Spinal cord (tissue), 10 donors: ENCODE results near the gene NSD1. TPM values are rescaled to one million over a fixed set of nuclear protein-coding genes. Genes with fewer than 3 reads are reported as not detected.
"Not testable (repeated sequence)": the region's sequence is repeated elsewhere in the genome, so short reads cannot be mapped to it uniquely, and the experiment has no call there.

ENCODE experiments used
- DNase-seq, 6 donors: peaks; one replicate each; pipeline versions ENCODE4 v3.0.0 to v3.0.0-alpha.2; 2013 to 2015; ENCODE audit warnings: low spot score in 6 of 6, low read depth in 4 of 6
- H3K27ac ChIP-seq: one replicate; pipeline ENCODE4 v1.5.1; 2013; ENCODE audit warnings: low read depth, low read length, control low read depth
- H3K27me3 ChIP-seq: one replicate; pipeline ENCODE4 v1.6.1; 2013; ENCODE audit warnings: low read length; ENCODE audit not compliant: control insufficient read depth, insufficient read depth
- H3K36me3 ChIP-seq: one replicate; pipeline ENCODE4 v1.6.1; 2013; ENCODE audit warnings: low read length; ENCODE audit not compliant: control insufficient read depth, insufficient read depth
- H3K4me1 ChIP-seq: one replicate; pipeline ENCODE4 v1.6.1; 2013; ENCODE audit warnings: low read length; ENCODE audit not compliant: control insufficient read depth, insufficient read depth
- H3K4me3 ChIP-seq: one replicate; pipeline ENCODE4 v1.5.1; 2013; ENCODE audit warnings: low read depth, low read length, control low read depth
- H3K9me3 ChIP-seq: one replicate; pipeline ENCODE4 v1.6.1; 2013; ENCODE audit warnings: low read length; ENCODE audit not compliant: control insufficient read depth, insufficient read depth
- WGBS: methylation state at CpG from one replicate; pipeline ENCODE4 v1.1.5; 2013; ENCODE audit warnings: missing lambda C conversion rate; ENCODE audit not compliant: insufficient coverage; 5-methylcytosine and 5-hydroxymethylcytosine counted together
- polyA plus RNA-seq, 2 donors: library from polyadenylated mRNA; unstranded; fragments of 120-200 nt; gene quantifications; one replicate each; pipeline ENCODE4 v1.2.1, GENCODE V29; 2013; ENCODE audit not compliant: insufficient read length in 2 of 2
- total RNA-seq, 2 donors: library from RNA; depleted of rRNA in 1 of 2; stranded (reverse); fragments of 120-200 nt in 1 of 2; fragments of >200 nt in 1 of 2; gene quantifications; one replicate each; pipeline versions ENCODE4 v1.2.3 to v1.2.4, GENCODE V29; 2013 to 2014
- donor health status: healthy.

Gene NSD1
- total and polyA plus RNA-seq, 4 donors: 43.0 to 77.2 (median 58.7) TPM

DNA sequence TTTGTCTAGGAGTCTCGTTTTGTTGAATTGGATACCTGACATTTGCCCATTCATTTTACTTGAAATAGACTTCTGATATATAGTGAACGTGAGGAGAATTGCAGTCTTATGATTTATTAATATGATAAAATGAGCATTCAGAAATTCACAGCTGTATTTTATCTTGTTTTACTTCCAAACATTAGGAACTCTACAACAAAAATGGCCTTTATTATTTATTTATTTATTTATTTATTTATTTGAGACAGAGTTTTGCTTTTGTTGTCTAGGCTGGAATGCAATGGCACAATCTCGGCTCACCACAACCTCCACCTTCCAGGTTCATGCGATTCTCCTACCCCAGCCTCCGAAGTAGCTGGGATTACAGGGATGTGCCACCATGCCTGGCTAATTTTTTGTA, 108.7 kb downstream of the NSD1 start:
- H3K27ac ChIP-seq: no peak overlapping the region
- WGBS: no CpG with 5 or more reads among the region's 5 CpGs

DNA sequence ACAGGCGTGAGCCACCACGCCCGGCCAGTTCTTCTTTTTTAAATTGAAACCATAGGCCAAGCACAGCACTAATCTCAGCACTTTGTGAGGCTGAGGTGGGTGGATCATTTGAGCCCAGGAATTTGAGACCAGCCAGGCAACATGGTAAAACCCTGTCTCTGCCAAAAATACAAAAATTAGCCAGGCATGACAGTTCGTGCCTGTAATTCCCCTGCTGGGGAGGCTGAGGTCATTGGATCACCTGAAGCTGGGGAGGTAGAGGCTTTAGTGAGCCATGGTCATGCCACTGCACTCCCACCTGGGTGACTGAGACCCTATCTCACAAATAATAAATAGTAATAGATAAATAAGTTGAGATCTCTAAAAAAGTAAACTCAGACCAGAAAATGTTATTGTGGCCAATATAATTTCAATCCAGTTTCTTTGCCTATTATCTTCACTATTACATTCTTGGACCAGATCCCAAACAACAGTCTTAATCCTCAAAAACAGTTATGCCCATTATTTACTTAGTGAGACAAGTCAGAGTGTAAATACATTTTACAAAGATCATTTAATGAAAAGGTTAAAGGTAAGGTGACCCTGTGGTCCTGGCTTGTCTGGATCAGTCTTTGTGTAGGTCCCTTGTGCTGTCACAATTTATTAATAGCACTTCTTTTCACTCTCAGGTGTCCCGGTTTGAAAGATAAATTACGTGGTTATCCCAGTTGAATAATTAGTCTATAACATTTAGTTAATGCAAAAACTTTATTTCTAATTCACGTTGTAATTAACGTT, 116.4 kb downstream of the NSD1 start:
- Histone ChIP-seq H3K4me1 (no peaks in the 10 kb centered on the region), H3K9me3 (no peaks in the 10 kb centered on the region), H3K4me3 (no peak overlapping the region), H3K36me3 (peaks cover 45% of the 10 kb centered on the region), H3K27me3 (no peaks in the 10 kb centered on the region), H3K27ac (no peak overlapping the region)
- no peak for DNase-seq
- WGBS: no CpG with 5 or more reads among the region's 8 CpGs

More for the DNA sequence above, 108.7 kb downstream of the NSD1 start:
- no peak for DNase-seq
- Histone ChIP-seq H3K27me3 (no peaks in the 10 kb centered on the region), H3K4me1 (no peaks in the 10 kb centered on the region), H3K9me3 (no peaks in the 10 kb centered on the region), H3K36me3 (peaks cover 41% of the 10 kb centered on the region), H3K4me3 (no peak overlapping the region)

- peaks cover 44% of the 10 kb centered on the region for H3K36me3 ChIP-seq
- no peak for DNase-seq
- H3K9me3 ChIP-seq: no peaks in the 10 kb centered on the region
- H3K4me3 ChIP-seq: no peak overlapping the region
- no peaks in the 10 kb centered on the region for H3K27me3 ChIP-seq
- no CpG with 5 or more reads among the region's 1 CpG for WGBS
- H3K4me1 ChIP-seq: no peaks in the 10 kb centered on the region
- no peak overlapping the region for H3K27ac ChIP-seq
Measured at GRCh38 chr5:177253252-177253651, 119.7 kb downstream of the NSD1 start.

DNA sequence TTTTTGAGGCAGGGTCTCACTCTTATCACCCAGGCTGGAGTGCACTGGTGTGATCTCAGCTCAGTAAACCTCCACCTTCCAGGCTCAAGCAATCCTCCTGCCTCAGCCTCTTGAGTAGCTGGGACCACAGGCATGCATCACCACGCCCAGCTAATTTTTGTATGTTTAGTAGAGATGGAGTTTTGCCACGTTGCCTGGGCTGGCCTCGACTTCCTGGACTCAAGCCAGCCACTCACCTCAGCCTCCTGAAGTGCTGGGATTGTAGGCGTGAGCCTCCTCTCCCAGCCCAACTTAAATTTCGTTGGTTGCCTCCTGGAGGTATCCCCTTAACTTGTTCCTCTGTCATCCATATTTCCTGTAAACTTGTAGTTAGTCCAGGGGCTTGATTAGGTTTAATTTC, 122.7 kb downstream of the NSD1 start:
- H3K27ac ChIP-seq: no peak overlapping the region
- no CpG with 5 or more reads among the region's 5 CpGs for WGBS
- no peak for DNase-seq
- no peaks in the 10 kb centered on the region for H3K4me1 ChIP-seq
- H3K4me3 ChIP-seq: no peak overlapping the region
- H3K9me3 ChIP-seq: no peaks in the 10 kb centered on the region
- no peaks in the 10 kb centered on the region for H3K27me3 ChIP-seq
- H3K36me3 ChIP-seq: peaks cover 52% of the 10 kb centered on the region

DNA sequence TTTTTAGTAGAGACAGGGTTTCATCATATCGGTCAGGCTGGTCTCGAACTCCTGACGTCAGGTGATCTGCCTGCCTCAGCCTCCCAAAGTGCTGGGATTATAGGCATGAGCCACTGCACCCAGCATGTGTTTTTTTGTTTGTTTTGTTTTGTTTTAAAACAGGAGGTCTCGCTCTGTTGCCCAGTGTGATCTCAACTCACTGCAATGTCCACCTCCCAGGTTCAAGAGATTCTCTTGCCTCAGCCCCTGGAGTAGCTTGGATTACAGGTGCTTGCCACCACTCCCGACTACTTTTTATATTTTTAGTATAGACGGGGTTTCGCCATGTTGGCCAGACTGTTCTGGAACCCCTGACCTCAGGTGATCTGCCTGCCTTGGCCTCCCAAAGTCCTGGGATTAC, 125.1 kb downstream of the NSD1 start:
- not testable (repeated sequence) for H3K9me3 ChIP-seq, H3K4me3 ChIP-seq, H3K27me3 ChIP-seq, H3K4me1 ChIP-seq, DNase-seq, H3K27ac ChIP-seq
- peaks cover 53% of the 10 kb centered on the region for H3K36me3 ChIP-seq
- WGBS: 79% methylated on average over 3 of the region's 7 CpGs

DNA sequence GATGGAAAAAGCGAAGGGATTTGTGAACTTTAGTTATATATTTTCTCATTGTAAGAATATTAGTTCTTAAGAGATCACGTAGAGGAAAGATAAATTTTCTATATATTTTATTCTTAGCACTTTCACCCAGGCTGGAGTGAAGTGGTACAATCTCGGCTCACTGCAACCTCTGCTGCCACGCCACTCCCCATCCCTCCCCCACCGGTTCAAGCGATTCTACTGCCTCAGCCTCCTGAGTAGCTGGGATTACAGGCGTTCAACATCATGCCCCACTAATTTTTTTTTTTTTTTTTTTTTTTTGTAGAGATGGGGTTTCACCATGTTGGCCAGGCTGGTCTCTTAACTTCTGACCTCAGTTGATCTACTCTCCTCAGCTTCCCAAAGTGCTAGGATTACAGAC, 127.4 kb downstream of the NSD1 start:
- Histone ChIP-seq H3K36me3 (peaks cover 50% of the 10 kb centered on the region), H3K27me3 (no peaks in the 10 kb centered on the region), H3K27ac (no peak overlapping the region), H3K4me1 (no peaks in the 10 kb centered on the region), H3K4me3 (no peak overlapping the region), H3K9me3 (no peaks in the 10 kb centered on the region)
- no CpG with 5 or more reads among the region's 7 CpGs for WGBS
- no peak for DNase-seq

- H3K9me3 ChIP-seq: no peaks in the 10 kb centered on the region
- no CpG with 5 or more reads among the region's 1 CpG for WGBS
- H3K36me3 ChIP-seq: peaks cover 52% of the 10 kb centered on the region
- H3K27me3 ChIP-seq: no peaks in the 10 kb centered on the region
- H3K4me1 ChIP-seq: no peaks in the 10 kb centered on the region
- DNase-seq: no peak
- H3K27ac ChIP-seq: no peak overlapping the region
- H3K4me3 ChIP-seq: no peak overlapping the region
Measured at GRCh38 chr5:177261510-177261909, 127.9 kb downstream of the NSD1 start.

GRCh38 chr5:177264178-177264577, 130.6 kb downstream of the NSD1 start:
- Histone ChIP-seq H3K4me3 (no peak overlapping the region), H3K4me1 (no peaks in the 10 kb centered on the region), H3K9me3 (no peaks in the 10 kb centered on the region), H3K36me3 (peaks cover 34% of the 10 kb centered on the region), H3K27ac (no peak overlapping the region), H3K27me3 (no peaks in the 10 kb centered on the region)
- DNase-seq: no peak
- no CpG with 5 or more reads among the region's 1 CpG for WGBS

GRCh38 chr5:177265395-177265794, 131.8 kb downstream of the NSD1 start:
- Histone ChIP-seq H3K36me3 (peaks cover 35% of the 10 kb centered on the region), H3K4me3 (no peak overlapping the region), H3K4me1 (no peaks in the 10 kb centered on the region), H3K27ac (no peak overlapping the region), H3K9me3 (no peaks in the 10 kb centered on the region), H3K27me3 (no peaks in the 10 kb centered on the region)
- no peak for DNase-seq
- over 99% methylated on average over 14 of the region's 16 CpGs for WGBS

DNA sequence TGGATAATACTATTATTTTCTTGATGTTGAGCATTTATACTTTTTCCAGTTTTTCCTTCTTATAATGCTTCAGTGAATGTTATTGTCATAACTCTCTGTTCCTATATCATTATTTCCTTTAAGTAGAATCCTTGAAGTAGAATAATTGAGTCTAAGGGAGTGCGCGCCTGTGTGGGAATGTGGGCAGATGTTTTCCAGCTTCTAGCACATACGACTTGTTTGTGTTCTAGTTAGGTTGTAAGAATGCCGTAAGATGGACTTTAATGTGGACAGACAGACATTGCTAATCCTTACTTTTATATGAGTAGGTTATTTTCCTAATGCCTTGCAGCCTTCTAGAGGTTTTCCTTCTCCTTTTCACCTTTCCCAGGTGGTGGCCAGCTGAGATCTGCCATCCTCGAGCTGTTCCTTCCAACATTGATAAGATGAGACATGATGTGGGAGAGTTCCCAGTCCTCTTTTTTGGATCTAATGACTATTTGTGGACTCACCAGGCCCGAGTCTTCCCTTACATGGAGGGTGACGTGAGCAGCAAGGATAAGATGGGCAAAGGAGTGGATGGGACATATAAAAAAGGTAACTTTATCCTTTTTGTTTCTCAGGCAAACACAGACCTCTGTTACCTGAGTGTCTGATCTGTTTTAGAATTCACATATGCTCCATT, 135.8 kb downstream of the NSD1 start:
- DNase-seq: no peak
- no CpG with 5 or more reads among the region's 7 CpGs for whole genome bisulfite sequencing
- H3K36me3 ChIP-seq: peaks cover 29% of the 10 kb centered on the region
- H3K4me3 ChIP-seq: no peak overlapping the region
- H3K27ac ChIP-seq: no peak overlapping the region
- no peaks in the 10 kb centered on the region for H3K4me1 ChIP-seq
- H3K9me3 ChIP-seq: no peaks in the 10 kb centered on the region
- H3K27me3 ChIP-seq: no peaks in the 10 kb centered on the region
